DND-41 (cell line): ENCODE measurements around the gene ZNF581.

Experiments used
- ATAC-seq: fragments of 200-7000 bp; cut with Tn5 transposase; 3 replicates; pipeline ENCODE4 v1.9.1; 2021; ENCODE audit warnings: low read depth; ENCODE audit not compliant: insufficient read depth
- DNase-seq: peaks from one replicate; pipeline ENCODE4 v3.0.0-alpha.2; 2020
- H2AFZ ChIP-seq: 2 replicates; pipeline ENCODE4 v1.6.0; 2012; ENCODE audit warnings: low read depth, low read length
- H3K27ac ChIP-seq: 2 replicates; pipeline ENCODE4 v1.5.1; 2012; ENCODE audit warnings: low read length, inconsistent platforms
- H3K27me3 ChIP-seq: fragments of 200-600 bp; sonication (generic); 2 replicates; pipeline ENCODE4 v1.6.0; 2012; ENCODE audit warnings: low read length, mild to moderate bottlenecking, inconsistent platforms; ENCODE audit not compliant: insufficient read depth, poor library complexity
- H3K36me3 ChIP-seq: 2 replicates; pipeline ENCODE4 v1.5.1; 2012; ENCODE audit warnings: low read length, inconsistent platforms; ENCODE audit not compliant: insufficient read depth
- H3K4me1 ChIP-seq: 2 replicates; pipeline ENCODE4 v1.5.1; 2012; ENCODE audit warnings: mild to moderate bottlenecking, low read length; ENCODE audit not compliant: insufficient read depth
- H3K4me2 ChIP-seq: 2 replicates; pipeline ENCODE4 v1.6.0; 2012; ENCODE audit warnings: mild to moderate bottlenecking, moderate library complexity, low read length, inconsistent platforms; ENCODE audit not compliant: insufficient read depth
- H3K4me3 ChIP-seq, 2 experiments: fragments of 200-600 bp in 1 of 2; shearing (Covaris generic) in 1 of 2; 2 replicates each; pipeline ENCODE4 v1.5.1; 2012 to 2016; ENCODE audit warnings: inconsistent platforms in 2 of 2, low read length in 2 of 2, mild to moderate bottlenecking in 2 of 2, low read depth in 1 of 2, moderate library complexity in 1 of 2
- H3K79me2 ChIP-seq: 2 replicates; pipeline ENCODE4 v1.6.0; 2012; ENCODE audit warnings: low read length, inconsistent platforms; ENCODE audit not compliant: insufficient read depth
- H3K9ac ChIP-seq: 2 replicates; pipeline ENCODE4 v1.6.0; 2012; ENCODE audit warnings: low read depth, mild to moderate bottlenecking, inconsistent platforms, low read length, moderate library complexity
- H3K9me3 ChIP-seq: 2 replicates; pipeline ENCODE4 v1.5.1; 2012; ENCODE audit warnings: low read length, moderate library complexity, mild to moderate bottlenecking, inconsistent platforms; ENCODE audit not compliant: insufficient read depth, severe bottlenecking
- H4K20me1 ChIP-seq: 2 replicates; pipeline ENCODE4 v1.6.0; 2012; ENCODE audit warnings: low read length; ENCODE audit not compliant: insufficient read depth
- EZH2 ChIP-seq: IDR thresholded peaks from 3 replicates; pipeline ENCODE4 v1.6.1; 2012; ENCODE audit warnings: borderline replicate concordance, low read depth, mild to moderate bottlenecking, moderate library complexity, low read length, inconsistent platforms; ENCODE audit not compliant: severe bottlenecking
- TF ChIP-seq, protein P1 (sequence below): IDR thresholded peaks from 2 replicates; pipeline ENCODE4 v1.5.1; 2012; ENCODE audit warnings: borderline replicate concordance, low read length, moderate library complexity, mild to moderate bottlenecking; ENCODE audit not compliant: poor library complexity, severe bottlenecking; ENCODE audit errors: extremely low read depth

The ZNF581 gene

DNA sequence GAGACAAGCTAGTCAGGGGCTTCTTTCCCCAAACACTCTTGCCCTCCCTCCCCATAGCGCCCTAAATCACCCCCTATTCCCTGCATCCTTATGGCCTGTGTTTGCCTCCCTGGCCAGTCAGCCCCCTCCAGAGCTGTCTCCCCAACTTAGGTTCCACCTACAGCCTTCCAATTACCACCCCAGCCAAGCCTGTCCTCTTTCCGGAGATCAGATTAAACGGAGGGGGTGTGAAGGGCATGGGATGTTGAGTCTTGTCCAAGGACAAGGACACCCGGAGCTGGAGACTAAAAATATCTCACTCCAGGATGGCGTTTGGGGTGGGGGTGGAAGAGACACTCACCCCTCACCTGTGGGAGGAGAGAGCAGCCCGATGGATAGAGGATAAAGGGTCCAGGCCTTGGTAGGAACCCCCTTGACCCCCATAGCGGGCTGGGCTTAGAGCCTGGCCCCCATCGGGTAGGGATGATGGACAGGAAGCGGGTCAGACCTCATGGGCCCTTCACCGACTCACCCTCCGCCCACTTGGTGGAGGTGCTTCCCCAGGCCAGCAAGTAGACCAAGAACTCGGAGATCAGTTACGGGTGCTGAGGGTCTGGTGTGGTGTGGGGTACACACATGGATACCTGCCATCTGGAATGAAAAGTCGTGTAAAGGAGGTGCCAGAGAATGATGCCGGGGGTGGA, 32.0 kb upstream of the ZNF581 start:
- no peak overlapping the region for H3K4me3 ChIP-seq
- no peak for ATAC-seq
- TF ChIP-seq, protein P1, sequence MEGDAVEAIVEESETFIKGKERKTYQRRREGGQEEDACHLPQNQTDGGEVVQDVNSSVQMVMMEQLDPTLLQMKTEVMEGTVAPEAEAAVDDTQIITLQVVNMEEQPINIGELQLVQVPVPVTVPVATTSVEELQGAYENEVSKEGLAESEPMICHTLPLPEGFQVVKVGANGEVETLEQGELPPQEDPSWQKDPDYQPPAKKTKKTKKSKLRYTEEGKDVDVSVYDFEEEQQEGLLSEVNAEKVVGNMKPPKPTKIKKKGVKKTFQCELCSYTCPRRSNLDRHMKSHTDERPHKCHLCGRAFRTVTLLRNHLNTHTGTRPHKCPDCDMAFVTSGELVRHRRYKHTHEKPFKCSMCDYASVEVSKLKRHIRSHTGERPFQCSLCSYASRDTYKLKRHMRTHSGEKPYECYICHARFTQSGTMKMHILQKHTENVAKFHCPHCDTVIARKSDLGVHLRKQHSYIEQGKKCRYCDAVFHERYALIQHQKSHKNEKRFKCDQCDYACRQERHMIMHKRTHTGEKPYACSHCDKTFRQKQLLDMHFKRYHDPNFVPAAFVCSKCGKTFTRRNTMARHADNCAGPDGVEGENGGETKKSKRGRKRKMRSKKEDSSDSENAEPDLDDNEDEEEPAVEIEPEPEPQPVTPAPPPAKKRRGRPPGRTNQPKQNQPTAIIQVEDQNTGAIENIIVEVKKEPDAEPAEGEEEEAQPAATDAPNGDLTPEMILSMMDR: no peak
- no peak for TF ChIP-seq EZH2

DNA sequence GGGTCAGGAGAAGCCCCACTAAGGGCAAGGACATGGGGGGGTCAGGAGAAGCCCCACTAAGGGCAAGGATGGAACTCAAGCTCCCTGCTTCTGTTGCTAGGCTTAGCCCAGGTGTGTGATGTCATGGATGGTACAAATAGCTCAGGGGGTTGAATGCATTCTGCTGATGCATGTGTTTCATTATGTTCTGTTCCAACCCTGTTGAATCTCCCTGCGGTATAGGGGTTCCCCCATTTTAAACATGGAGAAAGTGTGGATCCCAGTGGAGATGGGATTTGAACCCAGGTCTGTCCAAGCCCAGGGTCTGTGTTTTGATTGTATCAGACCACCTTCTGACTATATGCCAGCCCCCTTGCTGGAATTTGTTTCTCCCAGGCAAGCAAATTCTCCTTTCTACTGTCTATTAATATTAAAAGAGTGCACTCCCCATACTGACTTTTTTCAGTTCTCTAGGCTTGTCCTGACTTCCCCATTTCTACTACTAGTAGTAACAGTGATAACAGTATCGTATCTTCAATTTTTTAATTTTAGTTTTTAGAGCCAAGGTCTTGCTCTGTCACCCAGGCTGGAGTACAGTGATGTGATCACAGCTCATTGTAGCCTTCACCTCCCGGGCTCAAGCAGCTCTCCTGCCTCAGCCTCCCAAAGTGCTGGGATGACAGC, 31.3 kb upstream of the ZNF581 start:
- Histone ChIP-seq H3K9me3 (no peaks in the 10 kb centered on the region), H4K20me1 (peaks cover 43% of the 10 kb centered on the region), H3K27ac (no peak overlapping the region), H3K4me1 (peaks cover 12% of the 10 kb centered on the region), H3K9ac (no peak overlapping the region), H2AFZ (no peak overlapping the region), H3K79me2 (peaks cover 61% of the 10 kb centered on the region), H3K36me3 (peaks cover 54% of the 10 kb centered on the region), H3K27me3 (no peaks in the 10 kb centered on the region), H3K4me2 (no peak overlapping the region), H3K4me3 (no peak overlapping the region)
- TF ChIP-seq, protein P1: no peak
- TF ChIP-seq EZH2: no peak
- DNase-seq: no peak
- no peak for ATAC-seq

More for the DNA sequence above, 32.0 kb upstream of the ZNF581 start:
- Histone ChIP-seq H3K4me1 (peaks cover 19% of the 10 kb centered on the region), H3K36me3 (peaks cover 55% of the 10 kb centered on the region), H3K79me2 (peaks cover 67% of the 10 kb centered on the region), H3K27me3 (no peaks in the 10 kb centered on the region), H3K4me2 (no peak overlapping the region), H3K9ac (no peak overlapping the region), H2AFZ (no peak overlapping the region), H4K20me1 (peaks cover 43% of the 10 kb centered on the region), H3K9me3 (no peaks in the 10 kb centered on the region), H3K27ac (no peak overlapping the region)
- DNase-seq: no peak

DNA sequence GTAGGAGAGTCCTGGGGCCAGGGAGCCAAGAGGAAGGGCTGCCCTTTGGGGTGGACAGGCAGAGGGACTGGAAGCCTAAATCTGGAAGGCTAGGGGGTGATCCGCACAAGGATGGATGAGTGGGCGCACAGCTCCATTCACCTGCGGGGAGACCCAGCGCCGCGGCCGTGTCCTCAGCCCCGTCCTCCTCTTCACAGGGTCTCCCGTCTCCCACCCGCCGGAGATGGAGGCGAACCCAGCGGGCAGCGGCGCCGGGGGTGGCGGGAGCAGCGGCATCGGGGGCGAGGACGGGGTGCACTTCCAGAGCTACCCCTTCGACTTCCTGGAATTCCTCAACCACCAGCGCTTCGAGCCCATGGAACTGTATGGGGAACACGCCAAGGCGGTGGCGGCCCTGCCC, 30.1 kb upstream of the ZNF581 start:
- Histone ChIP-seq H3K36me3 (peaks cover 59% of the 10 kb centered on the region), H2AFZ (no peak overlapping the region), H3K4me3 (no peak overlapping the region), H3K4me2 (no peak overlapping the region), H3K9ac (no peak overlapping the region), H3K79me2 (peaks cover 49% of the 10 kb centered on the region), H3K4me1 (peaks cover 2% of the 10 kb centered on the region; the same call in 1 of the 2 replicates), H3K27me3 (no peaks in the 10 kb centered on the region), H3K27ac (no peak overlapping the region), H4K20me1 (peaks cover 43% of the 10 kb centered on the region), H3K9me3 (no peaks in the 10 kb centered on the region)
- TF ChIP-seq, protein P1: no peak
- no peak for TF ChIP-seq EZH2
- ATAC-seq (no peak), DNase-seq (no peak)
